Esophagus muscularis mucosa (tissue), 4 donors: ENCODE data around the gene UBTD1.
"Not testable (repeated sequence)": the region's sequence is repeated elsewhere in the genome, so short reads cannot be mapped to it uniquely, and the experiment has no call there.

Source experiments
- EP300 ChIP-seq: sonication (generic); formaldehyde crosslinking; IDR thresholded peaks from one replicate; pipeline ENCODE4 v1.6.1; 2017; ENCODE audit warnings: antibody characterized with exemption
- POLR2A ChIP-seq: fragments of 450-650 bp; IDR thresholded peaks from one replicate; pipeline ENCODE4 v1.6.1; 2017; ENCODE audit warnings: antibody characterized with exemption, moderate library complexity, mild to moderate bottlenecking, low read depth
- TF ChIP-seq, protein P1 (sequence below), 3 experiments: fragments of 200-600 bp in 2 of 3; fragments of 450-650 bp in 1 of 3; sonication (generic) in 2 of 3; IDR thresholded peaks; one replicate each; pipeline ENCODE4 v1.5.1; 2017 to 2019; ENCODE audit warnings: antibody characterized with exemption in 3 of 3, mild to moderate bottlenecking in 2 of 3, moderate library complexity in 1 of 3

DNA sequence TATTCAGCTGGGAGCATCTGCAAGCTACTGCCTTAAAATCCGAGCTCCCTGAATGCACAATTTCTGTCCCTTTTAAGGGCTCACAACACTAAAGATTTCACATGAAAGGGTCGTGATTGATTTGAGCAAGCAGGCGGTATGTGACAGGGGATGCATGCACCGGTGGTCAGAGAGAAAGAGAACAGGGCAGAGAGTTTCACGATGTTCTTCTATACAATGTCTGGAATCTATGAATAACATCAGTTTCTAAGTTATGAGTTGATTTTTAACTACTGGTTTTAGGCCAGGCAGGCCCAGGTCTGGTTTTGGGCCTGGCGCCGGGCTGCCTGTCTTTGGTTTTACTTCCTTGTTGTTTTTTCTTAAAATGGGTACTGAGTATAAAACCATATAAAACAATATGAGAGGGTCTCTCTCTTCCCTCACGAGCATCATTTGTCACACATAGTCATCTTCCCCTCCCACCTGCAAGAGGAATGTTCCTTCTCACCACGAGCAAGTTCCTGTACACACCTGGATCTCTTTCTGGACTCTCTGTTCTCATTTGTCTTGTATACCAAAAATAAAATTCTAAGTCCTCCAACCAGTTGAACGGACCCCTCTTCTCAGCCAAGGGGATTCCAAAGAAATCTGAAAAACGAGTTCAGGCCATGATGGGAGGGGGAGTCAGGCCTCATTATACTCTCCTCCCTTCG is 62.8 kb downstream of the UBTD1 start:
- not testable (repeated sequence) for TF ChIP-seq POLR2A, EP300
- TF ChIP-seq, protein P1, sequence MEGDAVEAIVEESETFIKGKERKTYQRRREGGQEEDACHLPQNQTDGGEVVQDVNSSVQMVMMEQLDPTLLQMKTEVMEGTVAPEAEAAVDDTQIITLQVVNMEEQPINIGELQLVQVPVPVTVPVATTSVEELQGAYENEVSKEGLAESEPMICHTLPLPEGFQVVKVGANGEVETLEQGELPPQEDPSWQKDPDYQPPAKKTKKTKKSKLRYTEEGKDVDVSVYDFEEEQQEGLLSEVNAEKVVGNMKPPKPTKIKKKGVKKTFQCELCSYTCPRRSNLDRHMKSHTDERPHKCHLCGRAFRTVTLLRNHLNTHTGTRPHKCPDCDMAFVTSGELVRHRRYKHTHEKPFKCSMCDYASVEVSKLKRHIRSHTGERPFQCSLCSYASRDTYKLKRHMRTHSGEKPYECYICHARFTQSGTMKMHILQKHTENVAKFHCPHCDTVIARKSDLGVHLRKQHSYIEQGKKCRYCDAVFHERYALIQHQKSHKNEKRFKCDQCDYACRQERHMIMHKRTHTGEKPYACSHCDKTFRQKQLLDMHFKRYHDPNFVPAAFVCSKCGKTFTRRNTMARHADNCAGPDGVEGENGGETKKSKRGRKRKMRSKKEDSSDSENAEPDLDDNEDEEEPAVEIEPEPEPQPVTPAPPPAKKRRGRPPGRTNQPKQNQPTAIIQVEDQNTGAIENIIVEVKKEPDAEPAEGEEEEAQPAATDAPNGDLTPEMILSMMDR (IDR thresholded peaks at IDR 0.05): not testable (repeated sequence)
